SH-SY5Y (cell line): Measurements from ENCODE around the gene CLDN22.

Experiments used
- GATA2 ChIP-seq: IDR thresholded peaks from 2 replicates; pipeline ENCODE4 v1.6.1; 2011; ENCODE audit warnings: mild to moderate bottlenecking, low read depth, low read length
- GATA3 ChIP-seq: IDR thresholded peaks from 2 replicates; pipeline ENCODE4 v1.6.1; 2011; ENCODE audit warnings: low read depth, mild to moderate bottlenecking, low read length, moderate library complexity

DNA sequence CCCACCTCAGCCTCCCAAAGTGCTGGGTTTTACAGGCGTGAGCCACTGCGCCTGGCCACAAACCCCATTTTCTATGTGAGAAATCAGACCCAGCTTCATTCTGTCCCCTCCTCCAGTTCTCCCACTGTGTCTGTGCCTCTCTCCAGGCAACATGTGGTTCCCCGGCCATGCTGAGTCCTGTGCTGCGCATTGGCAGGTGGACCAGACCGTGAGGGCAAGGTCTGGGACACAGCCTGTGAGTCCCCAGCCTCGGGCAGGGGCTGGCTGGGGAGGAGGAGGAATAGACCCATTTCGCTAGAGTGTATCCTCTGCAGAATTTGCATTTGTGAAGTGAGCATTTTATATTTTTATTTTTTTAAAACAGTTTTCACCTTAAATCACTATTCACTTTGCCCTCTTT, 23.7 kb upstream of the CLDN22 start:
- TF ChIP-seq GATA3 (no peak), GATA2 (no peak)
